MM.1S (cell line): ENCODE results near the gene ABCB9.

Experiments
- CTCF ChIP-seq: fragments of 300-600 bp; sonication (generic); IDR thresholded peaks from 2 replicates; pipeline ENCODE4 v1.5.1; 2016; ENCODE audit warnings: antibody characterized with exemption, low read length, mixed read lengths
- EZH2 ChIP-seq: fragments of 300-600 bp; sonication (generic); optimal IDR thresholded peaks from 2 replicates; pipeline ENCODE3; 2017; ENCODE audit warnings: low read depth, mild to moderate bottlenecking, antibody characterized with exemption, low read length, mixed read lengths
- EZH2phosphoT487 ChIP-seq: fragments of 300-600 bp; sonication (generic); IDR thresholded peaks from 2 replicates; pipeline ENCODE4 v1.6.1; 2018; ENCODE audit warnings: antibody characterized with exemption, low read length

- TF ChIP-seq CTCF (no peak), EZH2 (no peak), EZH2phosphoT487 (no peak)
Observed at GRCh38 chr12:122999196-122999946, 33.1 kb upstream of the ABCB9 start.
